Measurements from ENCODE around the gene MTA1. TPM values are rescaled to one million over a fixed set of nuclear protein-coding genes. Genes with fewer than 3 reads are reported as not detected.

Gene MTA1
- total and polyA plus RNA-seq, 10 of the 15 experiments (the other 5 are each of a cell fraction or from before 2014, with no cell fraction given): 0.14 to 162 (median 30.6) TPM

GRCh38 chr14:105442834-105443233, 23.2 kb downstream of the MTA1 start:
- in situ Hi-C loops (cut with MboI): no loop called here

More at GRCh38 chr14:105442834-105443233, 23.2 kb downstream of the MTA1 start:
- no peak overlapping the region for H2AFZ ChIP-seq (ENCODE audit: control insufficient read depth, low read depth, low read length)
- H4K20me1 ChIP-seq (ENCODE audit: control insufficient read depth, insufficient read depth): no peaks in the 10 kb centered on the region
- H3K4me1 ChIP-seq (ENCODE audit: control insufficient read depth, insufficient read depth, low read length): no peaks in the 10 kb centered on the region
- RAD21 ChIA-PET (ENCODE audit: unreplicated experiment): no interaction called here
- no peak overlapping the region for H3K27ac ChIP-seq (ENCODE audit: control insufficient read depth, insufficient read depth)
- H3K9ac ChIP-seq (ENCODE audit: control insufficient read depth, insufficient read depth, low read length): no peak overlapping the region
- ATAC-seq (no peak), FAIRE-seq (no peak), DNase-seq (ENCODE audit: low read depth, low spot score) (no peak)
- H3K27me3 ChIP-seq (replicated peaks in 1 of 2; ENCODE audit: control insufficient read depth in 2 of 2, insufficient read depth in 2 of 2, low read length in 1 of 2): no peaks in the 10 kb centered on the region
- no peak overlapping the region for H3K4me3 ChIP-seq
- no peaks in the 10 kb centered on the region for H3K9me3 ChIP-seq (replicated peaks; ENCODE audit: control insufficient read depth, insufficient read depth, low read length)
- no peak for TF ChIP-seq E4F1 (IDR thresholded peaks at IDR 0.05; ENCODE audit: borderline replicate concordance, partially characterized antibody)
- no peak for TF ChIP-seq SRF (IDR thresholded peaks at IDR 0.05; ENCODE audit: low read depth in 2 of 2, low read length in 2 of 2)
- no peak for TF ChIP-seq MYB (IDR thresholded peaks at IDR 0.05; ENCODE audit: borderline replicate concordance, low read depth, low read length)
- TF ChIP-seq, protein P1, sequence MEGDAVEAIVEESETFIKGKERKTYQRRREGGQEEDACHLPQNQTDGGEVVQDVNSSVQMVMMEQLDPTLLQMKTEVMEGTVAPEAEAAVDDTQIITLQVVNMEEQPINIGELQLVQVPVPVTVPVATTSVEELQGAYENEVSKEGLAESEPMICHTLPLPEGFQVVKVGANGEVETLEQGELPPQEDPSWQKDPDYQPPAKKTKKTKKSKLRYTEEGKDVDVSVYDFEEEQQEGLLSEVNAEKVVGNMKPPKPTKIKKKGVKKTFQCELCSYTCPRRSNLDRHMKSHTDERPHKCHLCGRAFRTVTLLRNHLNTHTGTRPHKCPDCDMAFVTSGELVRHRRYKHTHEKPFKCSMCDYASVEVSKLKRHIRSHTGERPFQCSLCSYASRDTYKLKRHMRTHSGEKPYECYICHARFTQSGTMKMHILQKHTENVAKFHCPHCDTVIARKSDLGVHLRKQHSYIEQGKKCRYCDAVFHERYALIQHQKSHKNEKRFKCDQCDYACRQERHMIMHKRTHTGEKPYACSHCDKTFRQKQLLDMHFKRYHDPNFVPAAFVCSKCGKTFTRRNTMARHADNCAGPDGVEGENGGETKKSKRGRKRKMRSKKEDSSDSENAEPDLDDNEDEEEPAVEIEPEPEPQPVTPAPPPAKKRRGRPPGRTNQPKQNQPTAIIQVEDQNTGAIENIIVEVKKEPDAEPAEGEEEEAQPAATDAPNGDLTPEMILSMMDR (IDR thresholded peaks at IDR 0.05 in 2 of 3, conservative IDR thresholded peaks at IDR 0.05 in 1 of 3; ENCODE audit: control insufficient read depth in 2 of 3, extremely low read depth in 1 of 3, insufficient read depth in 1 of 3, low read depth in 3 of 3, low read length in 3 of 3): no peak
- TF ChIP-seq, protein P2, sequence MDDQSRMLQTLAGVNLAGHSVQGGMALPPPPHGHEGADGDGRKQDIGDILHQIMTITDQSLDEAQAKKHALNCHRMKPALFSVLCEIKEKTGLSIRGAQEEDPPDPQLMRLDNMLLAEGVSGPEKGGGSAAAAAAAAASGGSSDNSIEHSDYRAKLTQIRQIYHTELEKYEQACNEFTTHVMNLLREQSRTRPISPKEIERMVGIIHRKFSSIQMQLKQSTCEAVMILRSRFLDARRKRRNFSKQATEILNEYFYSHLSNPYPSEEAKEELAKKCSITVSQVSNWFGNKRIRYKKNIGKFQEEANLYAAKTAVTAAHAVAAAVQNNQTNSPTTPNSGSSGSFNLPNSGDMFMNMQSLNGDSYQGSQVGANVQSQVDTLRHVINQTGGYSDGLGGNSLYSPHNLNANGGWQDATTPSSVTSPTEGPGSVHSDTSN (IDR thresholded peaks at IDR 0.05; ENCODE audit: insufficient replicate concordance, low read depth, low read length): no peak
- no peak for TF ChIP-seq ASH2L (IDR thresholded peaks at IDR 0.05; ENCODE audit: borderline replicate concordance, low read depth)
- TF ChIP-seq ZBED1 (IDR thresholded peaks at IDR 0.05; ENCODE audit: borderline replicate concordance): no peak
- no peak for TF ChIP-seq SIX5 (IDR thresholded peaks at IDR 0.05; ENCODE audit: low read depth, low read length, severe bottlenecking)
- no peak for TF ChIP-seq SMC3 (IDR thresholded peaks at IDR 0.05; ENCODE audit: borderline replicate concordance, low read length)
- TF ChIP-seq DPF2 (IDR thresholded peaks at IDR 0.05): no peak
- no peak for TF ChIP-seq ATF7 (IDR thresholded peaks at IDR 0.05; ENCODE audit: low read depth)
- no TSS peak for BruUV-seq (replicated peaks)
- CTCF ChIA-PET: no interaction called here
- 86% methylated on average over 12 of the region's 12 CpGs for WGBS (ENCODE audit: insufficient coverage, insufficient replicate concordance, low lambda C conversion rate, missing lambda C conversion rate)
- peaks cover 2% of the 10 kb centered on the region; the same call in 1 of the 2 replicates for H3K79me2 ChIP-seq (ENCODE audit: control insufficient read depth, insufficient read depth, low read length)
- H3K36me3 ChIP-seq (ENCODE audit: control insufficient read depth in 2 of 2, insufficient read depth in 2 of 2, low read length in 1 of 2): peaks cover 0 to 20% of the 10 kb centered on the region in 2 experiments; a peak in 3 of 4 replicates
- no peak overlapping the region for H3K4me2 ChIP-seq (ENCODE audit: control insufficient read depth, insufficient read depth)
- POLR2A ChIA-PET: no interaction called here
- SMC1A ChIA-PET (ENCODE audit: uncharacterized antibody, unreplicated experiment): no interaction called here
- intact Hi-C loops (cut with micrococcal nuclease; ENCODE audit: unreplicated experiment): no loop called here
